Measurements from ENCODE around the gene ADAMTS2.

ADAMTS2 gene

DNA sequence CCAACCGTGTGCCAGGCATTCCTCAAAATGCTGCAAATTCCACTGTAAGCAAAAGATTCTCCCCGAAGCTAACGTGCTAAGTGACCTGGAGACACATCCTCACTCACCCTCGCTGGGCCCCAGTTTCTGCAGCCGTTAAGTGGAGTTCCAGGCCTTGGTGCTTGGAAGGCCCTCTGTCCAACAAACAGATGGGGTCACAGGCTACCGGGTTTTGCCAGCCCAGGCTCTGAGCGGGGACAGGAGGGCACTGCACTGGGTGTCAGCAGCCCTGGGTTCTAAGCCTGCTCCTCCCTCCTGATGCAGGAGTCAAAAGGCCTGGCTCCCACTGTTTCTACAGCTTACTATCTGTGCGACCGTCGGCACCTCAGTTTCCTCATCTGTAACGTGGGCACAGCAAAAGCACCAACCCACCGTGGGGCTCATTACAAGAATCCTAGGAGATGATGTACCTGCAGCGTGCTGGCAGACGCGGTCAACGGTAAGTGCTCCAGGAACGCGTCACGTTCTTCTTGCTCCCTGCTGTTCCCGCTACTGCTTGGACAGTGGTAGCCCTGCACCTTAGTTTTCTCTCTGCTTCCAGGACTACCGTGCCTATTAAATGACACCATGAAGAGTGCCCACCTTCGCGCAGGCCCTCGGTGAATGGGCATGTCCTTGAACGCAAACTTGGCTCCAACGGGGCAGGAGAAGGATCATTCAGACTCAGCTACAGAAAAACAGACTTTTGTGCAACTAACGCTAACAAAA is 84.8 kb downstream of the ADAMTS2 start:
- TF ChIP-seq, protein P1, sequence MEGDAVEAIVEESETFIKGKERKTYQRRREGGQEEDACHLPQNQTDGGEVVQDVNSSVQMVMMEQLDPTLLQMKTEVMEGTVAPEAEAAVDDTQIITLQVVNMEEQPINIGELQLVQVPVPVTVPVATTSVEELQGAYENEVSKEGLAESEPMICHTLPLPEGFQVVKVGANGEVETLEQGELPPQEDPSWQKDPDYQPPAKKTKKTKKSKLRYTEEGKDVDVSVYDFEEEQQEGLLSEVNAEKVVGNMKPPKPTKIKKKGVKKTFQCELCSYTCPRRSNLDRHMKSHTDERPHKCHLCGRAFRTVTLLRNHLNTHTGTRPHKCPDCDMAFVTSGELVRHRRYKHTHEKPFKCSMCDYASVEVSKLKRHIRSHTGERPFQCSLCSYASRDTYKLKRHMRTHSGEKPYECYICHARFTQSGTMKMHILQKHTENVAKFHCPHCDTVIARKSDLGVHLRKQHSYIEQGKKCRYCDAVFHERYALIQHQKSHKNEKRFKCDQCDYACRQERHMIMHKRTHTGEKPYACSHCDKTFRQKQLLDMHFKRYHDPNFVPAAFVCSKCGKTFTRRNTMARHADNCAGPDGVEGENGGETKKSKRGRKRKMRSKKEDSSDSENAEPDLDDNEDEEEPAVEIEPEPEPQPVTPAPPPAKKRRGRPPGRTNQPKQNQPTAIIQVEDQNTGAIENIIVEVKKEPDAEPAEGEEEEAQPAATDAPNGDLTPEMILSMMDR (IDR thresholded peaks at IDR 0.05; ENCODE audit: control extremely low read depth, extremely low read depth, low read depth, missing control alignments): no peak
- ChIA-PET POLR2A (no interaction called here), CTCF (no interaction called here)
- no peak for DNase-seq (ENCODE audit: extremely low spot score)

DNA sequence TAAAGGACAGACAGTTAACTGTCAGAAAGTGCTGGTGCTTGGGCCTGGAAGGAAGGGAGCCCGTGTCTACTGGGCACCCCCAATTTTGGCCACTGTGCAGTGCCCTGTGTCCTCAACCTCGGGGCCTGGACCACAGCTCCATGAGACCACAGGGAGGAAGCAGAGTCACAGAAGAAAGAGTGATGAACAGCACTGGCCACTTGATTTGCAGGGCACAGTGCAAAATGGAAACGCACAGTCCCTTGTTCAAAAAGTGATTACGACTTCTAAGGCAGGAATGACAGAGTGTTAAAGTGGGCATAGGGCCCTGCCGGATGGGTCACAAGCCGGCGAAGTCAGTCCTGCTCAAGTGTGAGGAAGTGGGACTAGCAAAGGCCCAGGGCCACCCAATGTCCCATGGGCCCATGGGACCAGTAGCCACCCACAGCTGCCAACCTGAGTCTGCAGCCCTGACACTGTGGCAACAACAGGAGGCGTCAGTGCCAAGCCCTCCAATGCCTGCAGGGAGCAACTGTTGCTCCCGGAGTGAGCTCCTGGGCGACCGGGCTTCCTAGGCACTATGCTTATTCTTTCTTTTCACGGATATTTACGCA is 85.4 kb downstream of the ADAMTS2 start:
- ChIA-PET CTCF (no interaction called here), POLR2A (no interaction called here)
- no peak for DNase-seq (ENCODE audit: extremely low spot score)
- TF ChIP-seq, protein P1 (IDR thresholded peaks at IDR 0.05; ENCODE audit: control extremely low read depth, extremely low read depth, low read depth, missing control alignments): no peak

DNA sequence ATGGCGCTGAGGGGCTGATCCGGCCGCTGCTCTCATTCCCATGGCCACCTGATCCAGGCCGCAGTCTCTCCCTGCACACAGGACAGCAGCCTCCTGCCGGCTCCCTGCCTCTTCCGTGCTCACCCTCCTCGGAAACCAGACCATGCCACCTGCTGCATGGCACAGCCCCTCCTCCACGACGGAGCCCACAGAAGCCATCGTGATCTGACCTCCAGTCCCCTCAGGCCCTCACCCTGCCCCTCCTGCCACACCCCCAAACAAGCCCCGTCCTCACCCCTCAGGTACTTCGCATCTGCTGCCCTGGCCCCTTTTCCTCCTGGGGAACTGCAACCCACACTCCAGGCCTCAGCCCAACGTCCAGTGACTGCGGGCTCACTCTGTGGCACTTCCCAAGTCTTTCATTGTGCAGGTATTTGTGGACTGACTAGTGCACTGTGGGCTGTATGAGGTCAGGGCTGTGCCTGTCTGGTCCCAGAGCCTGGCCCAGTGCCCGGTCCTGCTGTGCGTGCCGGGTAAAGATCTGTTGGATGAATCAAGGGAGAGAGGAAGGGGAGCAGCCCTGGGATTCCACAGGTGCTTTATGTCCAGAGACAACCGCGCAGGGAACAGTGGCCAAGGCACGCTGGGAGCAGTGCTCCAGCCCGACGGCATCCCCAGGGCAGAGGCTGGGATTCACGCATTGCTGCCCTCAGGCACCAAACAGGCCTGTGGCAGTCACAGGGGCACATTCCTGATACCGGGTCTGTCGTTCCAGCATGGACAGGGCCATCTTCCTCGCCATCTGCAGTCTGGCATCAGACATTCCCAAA is 86.1 kb downstream of the ADAMTS2 start:
- no peak for DNase-seq (ENCODE audit: extremely low spot score)
- TF ChIP-seq, protein P1 (IDR thresholded peaks at IDR 0.05; ENCODE audit: control extremely low read depth, extremely low read depth, low read depth, missing control alignments): no peak
- ChIA-PET POLR2A (no interaction called here), CTCF (no interaction called here)

DNA sequence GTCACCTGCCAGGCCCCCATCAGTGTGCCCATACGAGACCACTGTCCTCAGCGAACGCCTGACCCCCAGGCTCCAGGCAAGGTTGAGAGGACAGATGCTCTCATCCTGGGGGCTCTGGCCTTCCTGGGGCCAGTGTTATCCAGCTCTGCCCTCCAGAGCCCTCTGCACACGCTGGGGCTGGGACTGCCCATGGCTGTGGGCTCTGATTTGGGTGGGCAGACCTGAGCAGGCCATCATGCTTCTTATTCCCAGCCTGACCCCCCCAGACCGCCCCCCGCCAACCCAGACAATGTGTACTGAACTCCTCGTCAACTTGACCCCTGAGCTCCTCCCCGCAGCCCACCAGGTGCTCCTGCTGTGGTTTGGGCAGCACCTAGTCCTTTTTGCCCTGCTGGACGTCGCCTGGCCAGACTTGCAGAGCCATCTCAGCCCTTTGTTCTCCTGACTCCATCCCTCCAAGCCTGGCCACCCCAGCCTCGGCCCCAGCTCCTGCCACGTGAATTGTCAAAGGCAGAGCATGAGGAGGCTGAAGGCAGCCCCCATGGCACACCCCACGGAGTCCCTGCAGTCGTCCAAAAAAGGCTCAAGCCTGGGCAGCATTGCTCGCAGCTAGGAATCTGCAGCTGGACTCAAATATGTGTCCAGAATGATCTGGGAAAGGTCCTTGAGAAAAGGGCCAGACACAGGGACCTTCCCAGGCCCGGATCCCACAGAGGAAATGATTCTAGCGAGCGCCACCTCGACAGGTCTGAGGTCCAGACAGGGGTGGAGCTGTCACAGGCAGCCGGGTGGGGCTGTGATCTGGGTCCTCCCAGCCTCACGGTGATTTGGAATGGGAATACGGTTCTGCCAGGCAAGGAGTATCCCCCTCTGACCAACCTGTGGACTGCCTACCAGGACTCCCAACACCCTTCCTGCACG is 87.0 kb downstream of the ADAMTS2 start:
- ChIA-PET CTCF (no interaction called here), POLR2A (no interaction called here)
- DNase-seq (ENCODE audit: extremely low spot score): no peak
- TF ChIP-seq, protein P1 (IDR thresholded peaks at IDR 0.05; ENCODE audit: control extremely low read depth, extremely low read depth, low read depth, missing control alignments): no peak

DNA sequence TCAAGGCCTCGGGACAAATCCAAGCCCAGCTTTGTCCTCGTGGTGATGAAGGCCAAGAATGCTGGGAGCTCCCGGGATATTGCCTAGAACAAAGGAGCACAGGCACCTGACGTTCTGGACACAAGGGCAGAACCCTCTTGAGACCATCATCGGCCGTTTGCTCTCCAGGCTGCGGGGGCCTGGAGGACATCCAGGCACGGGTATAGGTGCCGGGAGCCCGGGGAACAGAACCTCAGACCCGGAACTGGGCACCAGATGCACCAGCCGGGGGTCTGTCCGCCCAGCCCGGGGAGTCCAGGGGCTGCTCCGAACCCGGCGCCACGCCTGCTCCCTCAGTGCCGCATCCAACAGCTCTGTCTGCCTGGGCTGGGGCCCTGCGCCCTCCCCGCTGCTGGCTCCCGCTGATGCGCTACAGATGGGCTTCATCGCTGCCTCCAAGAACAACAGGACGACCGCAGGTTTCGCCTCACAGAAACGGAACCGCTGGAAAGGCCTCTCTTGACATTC is 88.0 kb downstream of the ADAMTS2 start:
- no peak for DNase-seq (ENCODE audit: extremely low spot score)
- ChIA-PET CTCF (no interaction called here), POLR2A (no interaction called here)
- TF ChIP-seq, protein P1 (IDR thresholded peaks at IDR 0.05; ENCODE audit: control extremely low read depth, extremely low read depth, low read depth, missing control alignments): no peak
